Activated T-helper 17 cell treated with anti-CD3 and anti-CD28 coated beads, Interleukin-2, amount 50 U/mL, for 72 hours (primary cell): ENCODE data around the gene NPHP4. TPM values are rescaled to one million over a fixed set of nuclear protein-coding genes. Genes with fewer than 3 reads are reported as not detected.

Experiments used
- ATAC-seq: fragments of 150-1000 bp; cut with Tn5 transposase; replicated peaks from 2 replicates; pipeline ENCODE4 v1.10.0; 2021; ENCODE audit warnings: mild to moderate bottlenecking, moderate library complexity
- H3K27ac Mint-ChIP-seq: one replicate; pipeline ENCODE4 v1.8.0; 2022; ENCODE audit warnings: mixed read lengths
- H3K27me3 Mint-ChIP-seq: one replicate; pipeline ENCODE4 v1.8.0; 2022; ENCODE audit warnings: mixed read lengths
- H3K36me3 Mint-ChIP-seq: one replicate; pipeline ENCODE4 v1.8.0; 2022; ENCODE audit warnings: low read depth, mild to moderate bottlenecking, mixed read lengths
- H3K4me1 Mint-ChIP-seq: one replicate; pipeline ENCODE4 v1.8.0; 2022; ENCODE audit warnings: mixed read lengths
- H3K4me3 Mint-ChIP-seq: one replicate; pipeline ENCODE4 v1.8.0; 2022; ENCODE audit warnings: mild to moderate bottlenecking, mixed read lengths
- H3K9me3 Mint-ChIP-seq: one replicate; pipeline ENCODE4 v1.8.0; 2022; ENCODE audit warnings: mixed read lengths
- total RNA-seq, 2 donors: library from RNA; stranded (reverse); gene quantifications; one replicate each; pipeline ENCODE4 v1.2.3, GENCODE V29; 2022

The NPHP4 gene
- total RNA-seq, 2 donors from 2014 or later: 21.5 to 35.7 TPM

GRCh38 chr1:6012529-6013318 is 20.5 kb upstream of the NPHP4 start:
- ATAC-seq: no peak
- peaks cover 16% of the 10 kb centered on the region for H3K36me3 Mint-ChIP-seq

GRCh38 chr1:6011946-6012258 is 19.7 kb upstream of the NPHP4 start:
- Mint-ChIP-seq H3K36me3 (peaks cover 16% of the 10 kb centered on the region), H3K4me3 (no peak overlapping the region), H3K4me1 (peaks cover 5% of the 10 kb centered on the region), H3K27ac (no peak overlapping the region), H3K27me3 (no peaks in the 10 kb centered on the region), H3K9me3 (no peaks in the 10 kb centered on the region)
- ATAC-seq: no peak

More at GRCh38 chr1:6012529-6013318, 20.5 kb upstream of the NPHP4 start:
- Mint-ChIP-seq H3K4me3 (no peak overlapping the region), H3K4me1 (peaks cover 5% of the 10 kb centered on the region), H3K9me3 (no peaks in the 10 kb centered on the region), H3K27me3 (no peaks in the 10 kb centered on the region), H3K27ac (no peak overlapping the region)

- Mint-ChIP-seq H3K27me3 (no peaks in the 10 kb centered on the region), H3K27ac (peak overlapping the region; percentile 43), H3K9me3 (no peaks in the 10 kb centered on the region), H3K4me1 (peaks cover 5% of the 10 kb centered on the region), H3K4me3 (no peak overlapping the region), H3K36me3 (peaks cover 16% of the 10 kb centered on the region)
- no peak for ATAC-seq
Observed at GRCh38 chr1:6011161-6011945, 19.1 kb upstream of the NPHP4 start.

DNA sequence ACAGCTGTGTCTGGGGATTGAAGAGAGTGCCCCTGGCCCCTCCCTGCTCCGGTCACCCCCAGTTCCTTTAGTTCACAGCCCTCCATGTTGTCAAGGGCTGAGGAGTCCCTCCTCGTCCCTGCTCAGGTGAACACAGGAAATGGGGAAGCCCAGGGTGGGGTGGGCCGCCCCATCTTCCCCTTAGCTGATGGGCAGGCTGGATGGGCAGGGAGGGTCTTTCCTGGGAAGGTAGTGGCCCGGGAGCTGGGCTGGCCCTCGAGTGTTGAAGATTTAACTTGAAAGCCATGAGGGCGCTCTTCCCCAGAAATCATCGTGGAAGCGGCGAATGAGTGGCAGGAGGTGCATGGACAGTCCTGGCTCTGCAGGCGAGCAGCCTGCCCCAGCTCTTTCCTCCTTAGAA is 18.3 kb upstream of the NPHP4 start:
- Mint-ChIP-seq H3K36me3 (peaks cover 14% of the 10 kb centered on the region), H3K27ac (peak overlapping the region; percentile 43), H3K4me3 (no peak overlapping the region), H3K9me3 (no peaks in the 10 kb centered on the region), H3K27me3 (no peaks in the 10 kb centered on the region), H3K4me1 (peaks cover 5% of the 10 kb centered on the region)
- ATAC-seq: no peak

DNA sequence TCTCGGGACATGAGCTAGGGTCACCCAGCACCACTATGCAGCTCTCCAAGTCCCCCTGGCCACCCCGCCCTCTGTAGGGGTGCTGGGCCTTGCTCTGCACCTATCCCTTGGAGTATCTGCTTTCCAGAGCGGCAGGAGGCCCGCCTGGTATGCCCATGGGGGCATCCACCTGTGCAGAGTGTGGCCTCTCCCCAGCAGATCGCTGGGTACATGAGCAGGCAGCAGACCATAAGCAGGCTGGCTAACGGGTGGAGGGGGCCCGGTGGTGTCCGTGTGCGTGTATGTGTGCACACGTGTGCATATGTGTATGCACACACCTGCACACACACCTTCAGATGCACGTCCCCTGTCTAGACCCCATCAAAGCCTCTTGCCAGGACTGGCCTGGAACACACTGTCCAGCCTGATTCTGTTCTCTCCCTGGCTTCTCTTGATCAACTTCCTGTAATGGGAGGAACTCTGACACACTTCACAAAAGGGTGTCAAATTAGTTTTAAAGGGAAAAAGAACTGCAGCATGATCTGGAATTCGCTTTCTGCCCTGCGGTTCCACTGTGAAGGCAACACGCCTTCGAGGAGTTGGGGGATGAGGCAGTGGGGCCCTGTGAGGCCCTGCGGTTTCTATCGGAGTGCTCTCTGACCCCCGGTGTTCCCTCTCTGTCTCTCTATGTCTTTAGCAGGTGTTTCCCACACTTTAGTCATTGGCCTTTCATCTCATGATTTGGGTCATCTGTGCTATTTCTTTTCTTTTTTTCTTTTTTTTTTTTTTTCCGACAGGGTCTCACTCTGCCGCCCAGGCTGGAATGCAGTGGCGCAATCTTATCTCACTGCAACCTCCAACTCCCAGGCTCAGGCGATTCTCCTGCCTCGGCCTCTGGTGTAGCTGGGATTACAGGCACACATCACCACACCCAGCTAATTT is 17.2 kb upstream of the NPHP4 start:
- Mint-ChIP-seq H3K4me3 (no peak overlapping the region), H3K27ac (no peak overlapping the region), H3K4me1 (peaks cover 4% of the 10 kb centered on the region), H3K9me3 (no peaks in the 10 kb centered on the region), H3K36me3 (peaks cover 2% of the 10 kb centered on the region), H3K27me3 (no peaks in the 10 kb centered on the region)
- ATAC-seq: no peak

- Mint-ChIP-seq H3K4me1 (no peaks in the 10 kb centered on the region), H3K27ac (no peak overlapping the region), H3K9me3 (no peaks in the 10 kb centered on the region), H3K4me3 (no peak overlapping the region), H3K36me3 (peaks cover 2% of the 10 kb centered on the region), H3K27me3 (no peaks in the 10 kb centered on the region)
- ATAC-seq: no peak
Observed at GRCh38 chr1:6008696-6009095, 16.5 kb upstream of the NPHP4 start.

DNA sequence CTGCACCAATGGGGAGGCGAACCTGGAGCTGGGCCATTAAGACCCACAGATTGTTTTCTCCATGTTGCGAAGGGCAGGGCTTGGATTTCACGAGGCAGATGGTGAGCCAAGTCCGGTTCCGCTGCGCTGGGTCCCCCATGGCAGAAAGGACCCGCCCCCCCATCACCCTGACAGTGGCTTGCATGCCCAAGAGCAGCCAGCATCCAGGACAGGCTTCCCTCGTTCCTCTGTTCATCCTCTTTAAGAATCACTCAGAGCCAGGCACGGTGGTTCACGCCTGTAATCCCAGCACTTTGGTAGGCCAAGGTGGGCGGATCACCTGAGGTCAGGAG is 15.8 kb upstream of the NPHP4 start:
- H3K4me1 Mint-ChIP-seq: no peaks in the 10 kb centered on the region
- no peak overlapping the region for H3K4me3 Mint-ChIP-seq
- H3K36me3 Mint-ChIP-seq: peaks cover 5% of the 10 kb centered on the region
- no peaks in the 10 kb centered on the region for H3K9me3 Mint-ChIP-seq
- H3K27ac Mint-ChIP-seq: no peak overlapping the region
- no peaks in the 10 kb centered on the region for H3K27me3 Mint-ChIP-seq
- ATAC-seq: no peak

GRCh38 chr1:6007318-6008083 is 15.3 kb upstream of the NPHP4 start:
- no peaks in the 10 kb centered on the region for H3K27me3 Mint-ChIP-seq
- H3K9me3 Mint-ChIP-seq: no peaks in the 10 kb centered on the region
- peaks cover 5% of the 10 kb centered on the region for H3K36me3 Mint-ChIP-seq
- ATAC-seq: peak; percentile 92
- peak overlapping the region; percentile 63 for H3K27ac Mint-ChIP-seq
- H3K4me3 Mint-ChIP-seq: peak overlapping the region; percentile 47
- no peaks in the 10 kb centered on the region for H3K4me1 Mint-ChIP-seq

- peaks cover 5% of the 10 kb centered on the region for H3K36me3 Mint-ChIP-seq
- H3K27me3 Mint-ChIP-seq: no peaks in the 10 kb centered on the region
- peak; percentile 3 for ATAC-seq
- H3K9me3 Mint-ChIP-seq: no peaks in the 10 kb centered on the region
- no peaks in the 10 kb centered on the region for H3K4me1 Mint-ChIP-seq
- H3K27ac Mint-ChIP-seq: no peak overlapping the region
- H3K4me3 Mint-ChIP-seq: peak overlapping the region; percentile 47
Observed at GRCh38 chr1:6006882-6007281, 14.7 kb upstream of the NPHP4 start.

DNA sequence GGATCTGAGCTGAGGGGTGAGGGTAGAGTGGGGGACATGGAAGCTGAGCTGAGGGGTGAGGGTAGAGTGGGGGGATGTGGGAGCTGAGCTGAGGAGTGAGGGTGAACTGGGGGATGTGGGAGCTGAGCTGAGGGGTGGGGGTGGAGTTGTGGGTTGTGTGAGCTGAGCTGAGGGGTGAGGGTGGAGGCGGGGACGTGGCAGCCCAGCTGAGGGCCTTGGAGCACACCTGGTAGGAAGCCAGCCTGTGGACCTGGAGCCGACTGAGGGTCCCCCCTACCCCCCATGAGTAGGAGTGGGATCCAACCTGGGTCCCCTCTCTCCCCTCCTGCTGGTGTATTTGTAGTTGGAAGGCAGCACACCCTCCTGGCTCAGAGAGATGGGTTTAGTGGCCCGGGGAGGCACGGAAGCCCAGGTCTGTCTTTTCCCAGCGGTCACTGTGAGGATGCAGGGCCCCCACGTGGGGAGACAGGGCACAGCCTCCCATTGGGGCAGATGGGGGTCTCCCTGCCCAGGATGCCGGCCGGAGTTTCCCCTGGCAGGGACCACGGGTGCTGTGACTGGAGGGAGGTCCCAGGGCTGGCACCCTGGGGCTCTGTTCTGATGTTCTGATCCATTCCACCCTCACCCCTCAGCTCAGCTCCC is 13.2 kb upstream of the NPHP4 start:
- ATAC-seq: no peak
- Mint-ChIP-seq H3K27me3 (no peaks in the 10 kb centered on the region), H3K27ac (no peak overlapping the region), H3K4me3 (no peak overlapping the region), H3K4me1 (peaks cover 4% of the 10 kb centered on the region), H3K36me3 (peaks cover 5% of the 10 kb centered on the region), H3K9me3 (no peaks in the 10 kb centered on the region)

- ATAC-seq: no peak
- Mint-ChIP-seq H3K27me3 (no peaks in the 10 kb centered on the region), H3K36me3 (peaks cover 5% of the 10 kb centered on the region), H3K4me1 (peaks cover 4% of the 10 kb centered on the region), H3K9me3 (no peaks in the 10 kb centered on the region), H3K27ac (no peak overlapping the region), H3K4me3 (no peak overlapping the region)
Observed at GRCh38 chr1:6004412-6005123, 12.3 kb upstream of the NPHP4 start.

GRCh38 chr1:6003568-6004411 is 11.6 kb upstream of the NPHP4 start:
- Mint-ChIP-seq H3K27ac (no peak overlapping the region), H3K4me1 (peaks cover 4% of the 10 kb centered on the region), H3K9me3 (no peaks in the 10 kb centered on the region)

More at GRCh38 chr1:6003568-6004411, 11.6 kb upstream of the NPHP4 start:
- H3K27me3 Mint-ChIP-seq: no peaks in the 10 kb centered on the region
- peaks cover 5% of the 10 kb centered on the region for H3K36me3 Mint-ChIP-seq
- H3K4me3 Mint-ChIP-seq: no peak overlapping the region
- no peak for ATAC-seq
